Measurements from ENCODE around the gene RPS3A. TPM values are rescaled to one million over a fixed set of nuclear protein-coding genes. Genes with fewer than 3 reads are reported as not detected.
"Not testable (repeated sequence)": the region's sequence is repeated elsewhere in the genome, so short reads cannot be mapped to it uniquely, and the experiment has no call there.

The RPS3A gene
- total and polyA plus RNA-seq, 2 of the 13 experiments (the other 11 are each of a cell fraction or from before 2014, with no cell fraction given) = 3,332 to 3,626 TPM

- H2AFZ ChIP-seq (ENCODE audit: low read length) = no peak overlapping the region
- no TSS peak for BruUV-seq (replicated peaks)
- H3K4me2 ChIP-seq (ENCODE audit: low read depth, low read length) = no peak overlapping the region
- no peak overlapping the region for H3K4me3 ChIP-seq (replicated peaks in 1 of 3; ENCODE audit: insufficient read depth in 1 of 3, low read depth in 2 of 3, low read length in 3 of 3)
- intact Hi-C loops (cut with micrococcal nuclease; ENCODE audit: unreplicated experiment) (no loop called here), in situ Hi-C loops (cut with HindIII; ENCODE audit: extremely low pct_ligation_motif_present, low pct_unique_long_range_greater_than_20kb) (no loop called here)
- H3K79me2 ChIP-seq (ENCODE audit: insufficient read depth, low read length) = no peaks in the 10 kb centered on the region
- H3K27me3 ChIP-seq (ENCODE audit: control insufficient read depth in 1 of 2, insufficient read depth in 2 of 2, low read length in 2 of 2) = no peaks in the 10 kb centered on the region
- no peak for FAIRE-seq
- no peaks in the 10 kb centered on the region for H3K36me3 ChIP-seq (replicated peaks in 1 of 2; ENCODE audit: control insufficient read depth in 1 of 2, insufficient read depth in 2 of 2, low read length in 2 of 2)
- ATAC-seq = no peak
- no peak for DNase-seq (ENCODE audit: low spot score)
- POLR2A ChIA-PET = no interaction called here
- H3K4me1 ChIP-seq (ENCODE audit: insufficient read depth, low read length) = no peaks in the 10 kb centered on the region
- no peak overlapping the region for H3K27ac ChIP-seq (ENCODE audit: extremely low read length, insufficient read depth, low read length)
- H3K9me3 ChIP-seq (ENCODE audit: low read length) = no peaks in the 10 kb centered on the region
- H3K9ac ChIP-seq (ENCODE audit: insufficient read depth, low read depth, low read length) = no peak overlapping the region
- CTCF ChIA-PET (ENCODE audit: low intra/inter-chr PET ratio, low total read pairs) = no interaction called here
- H4K20me1 ChIP-seq (ENCODE audit: insufficient read depth, low read length) = no peaks in the 10 kb centered on the region
- TF ChIP-seq FOSL1 (CRISPR knock-in tag; IDR thresholded peaks at IDR 0.05; ENCODE audit: borderline replicate concordance) = no peak
- no peak for TF ChIP-seq REL (CRISPR knock-in tag; conservative IDR thresholded peaks at IDR 0.05)
- no peak for TF ChIP-seq ZNF180 (CRISPR knock-in tag; IDR thresholded peaks at IDR 0.05; ENCODE audit: borderline replicate concordance, low read depth)
- no peak for TF ChIP-seq HOXA7 (CRISPR knock-in tag; IDR thresholded peaks at IDR 0.05)
- TF ChIP-seq ZNF629 (CRISPR knock-in tag; conservative IDR thresholded peaks at IDR 0.05) = peak; percentile 61
- no peak for TF ChIP-seq ZBTB7B (CRISPR knock-in tag; IDR thresholded peaks at IDR 0.05)
Measured at GRCh38 chr4:151074416-151074916, 25.0 kb upstream of the RPS3A start.

- H3K4me1 ChIP-seq (ENCODE audit: insufficient read depth, low read length); POLR2A ChIA-PET; FAIRE-seq; CTCF ChIA-PET (ENCODE audit: low intra/inter-chr PET ratio, low total read pairs); H3K79me2 ChIP-seq (ENCODE audit: insufficient read depth, low read length); in situ Hi-C loops (cut with HindIII; ENCODE audit: extremely low pct_ligation_motif_present, low pct_unique_long_range_greater_than_20kb); H3K4me2 ChIP-seq (ENCODE audit: low read depth, low read length); H4K20me1 ChIP-seq (ENCODE audit: insufficient read depth, low read length); H3K27ac ChIP-seq (ENCODE audit: extremely low read length, insufficient read depth, low read length); H2AFZ ChIP-seq (ENCODE audit: low read length); BruUV-seq (replicated peaks); H3K4me3 ChIP-seq (replicated peaks in 1 of 3; ENCODE audit: insufficient read depth in 1 of 3, low read depth in 2 of 3, low read length in 3 of 3); intact Hi-C loops (cut with micrococcal nuclease; ENCODE audit: unreplicated experiment); ATAC-seq; H3K9me3 ChIP-seq (ENCODE audit: low read length); H3K36me3 ChIP-seq (replicated peaks in 1 of 2; ENCODE audit: control insufficient read depth in 1 of 2, insufficient read depth in 2 of 2, low read length in 2 of 2); DNase-seq (ENCODE audit: low spot score); H3K27me3 ChIP-seq (ENCODE audit: control insufficient read depth in 1 of 2, insufficient read depth in 2 of 2, low read length in 2 of 2); H3K9ac ChIP-seq (ENCODE audit: insufficient read depth, low read depth, low read length): not testable (repeated sequence)
- 17% methylated on average over 2 of the region's 2 CpGs for WGBS (ENCODE audit: low lambda C conversion rate)
Measured at GRCh38 chr4:151077978-151078377, 21.4 kb upstream of the RPS3A start.
